Measurements from ENCODE around the gene ANTXR1.

DNA sequence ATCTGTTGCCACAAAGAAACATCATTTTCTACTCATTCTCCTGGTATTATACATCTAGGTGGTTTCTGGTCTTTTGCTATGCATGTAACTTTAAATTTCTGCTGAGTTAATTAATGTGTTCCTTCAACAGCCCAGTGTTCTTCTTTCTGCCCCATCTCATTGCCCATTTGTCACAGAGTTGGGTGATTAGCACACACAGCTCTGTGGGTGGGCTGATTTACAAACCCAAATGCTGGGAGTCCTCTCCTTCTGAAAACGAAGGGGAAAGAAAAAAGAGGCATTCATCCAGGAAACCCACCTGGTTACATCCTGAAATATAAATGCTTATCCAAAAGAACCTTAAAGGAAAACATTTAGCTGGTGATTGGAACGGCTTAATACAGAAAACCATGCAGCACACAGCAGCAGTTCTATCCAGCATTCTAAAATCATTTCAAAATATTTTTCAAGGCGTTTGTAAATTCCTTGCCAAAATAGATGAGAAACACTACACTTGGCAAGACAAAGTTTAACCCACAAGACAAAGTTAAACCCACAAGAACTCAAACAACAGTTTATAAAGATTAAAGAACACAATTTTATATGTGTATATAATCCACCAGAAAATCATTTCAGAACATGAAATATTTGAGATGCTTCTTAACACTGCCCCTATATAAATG is 177.9 kb downstream of the ANTXR1 start:
- TF ChIP-seq EZH2phosphoT487 (IDR thresholded peaks at IDR 0.05; ENCODE audit: borderline replicate concordance, low read depth), result no peak
- TF ChIP-seq, protein P1, sequence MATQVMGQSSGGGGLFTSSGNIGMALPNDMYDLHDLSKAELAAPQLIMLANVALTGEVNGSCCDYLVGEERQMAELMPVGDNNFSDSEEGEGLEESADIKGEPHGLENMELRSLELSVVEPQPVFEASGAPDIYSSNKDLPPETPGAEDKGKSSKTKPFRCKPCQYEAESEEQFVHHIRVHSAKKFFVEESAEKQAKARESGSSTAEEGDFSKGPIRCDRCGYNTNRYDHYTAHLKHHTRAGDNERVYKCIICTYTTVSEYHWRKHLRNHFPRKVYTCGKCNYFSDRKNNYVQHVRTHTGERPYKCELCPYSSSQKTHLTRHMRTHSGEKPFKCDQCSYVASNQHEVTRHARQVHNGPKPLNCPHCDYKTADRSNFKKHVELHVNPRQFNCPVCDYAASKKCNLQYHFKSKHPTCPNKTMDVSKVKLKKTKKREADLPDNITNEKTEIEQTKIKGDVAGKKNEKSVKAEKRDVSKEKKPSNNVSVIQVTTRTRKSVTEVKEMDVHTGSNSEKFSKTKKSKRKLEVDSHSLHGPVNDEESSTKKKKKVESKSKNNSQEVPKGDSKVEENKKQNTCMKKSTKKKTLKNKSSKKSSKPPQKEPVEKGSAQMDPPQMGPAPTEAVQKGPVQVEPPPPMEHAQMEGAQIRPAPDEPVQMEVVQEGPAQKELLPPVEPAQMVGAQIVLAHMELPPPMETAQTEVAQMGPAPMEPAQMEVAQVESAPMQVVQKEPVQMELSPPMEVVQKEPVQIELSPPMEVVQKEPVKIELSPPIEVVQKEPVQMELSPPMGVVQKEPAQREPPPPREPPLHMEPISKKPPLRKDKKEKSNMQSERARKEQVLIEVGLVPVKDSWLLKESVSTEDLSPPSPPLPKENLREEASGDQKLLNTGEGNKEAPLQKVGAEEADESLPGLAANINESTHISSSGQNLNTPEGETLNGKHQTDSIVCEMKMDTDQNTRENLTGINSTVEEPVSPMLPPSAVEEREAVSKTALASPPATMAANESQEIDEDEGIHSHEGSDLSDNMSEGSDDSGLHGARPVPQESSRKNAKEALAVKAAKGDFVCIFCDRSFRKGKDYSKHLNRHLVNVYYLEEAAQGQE (IDR thresholded peaks at IDR 0.05; ENCODE audit: low read depth, low read length), result no peak
- TF ChIP-seq, protein P2, sequence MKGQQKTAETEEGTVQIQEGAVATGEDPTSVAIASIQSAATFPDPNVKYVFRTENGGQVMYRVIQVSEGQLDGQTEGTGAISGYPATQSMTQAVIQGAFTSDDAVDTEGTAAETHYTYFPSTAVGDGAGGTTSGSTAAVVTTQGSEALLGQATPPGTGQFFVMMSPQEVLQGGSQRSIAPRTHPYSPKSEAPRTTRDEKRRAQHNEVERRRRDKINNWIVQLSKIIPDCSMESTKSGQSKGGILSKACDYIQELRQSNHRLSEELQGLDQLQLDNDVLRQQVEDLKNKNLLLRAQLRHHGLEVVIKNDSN (IDR thresholded peaks at IDR 0.05; ENCODE audit: borderline replicate concordance, low read depth), result no peak
- TF ChIP-seq, protein P3, sequence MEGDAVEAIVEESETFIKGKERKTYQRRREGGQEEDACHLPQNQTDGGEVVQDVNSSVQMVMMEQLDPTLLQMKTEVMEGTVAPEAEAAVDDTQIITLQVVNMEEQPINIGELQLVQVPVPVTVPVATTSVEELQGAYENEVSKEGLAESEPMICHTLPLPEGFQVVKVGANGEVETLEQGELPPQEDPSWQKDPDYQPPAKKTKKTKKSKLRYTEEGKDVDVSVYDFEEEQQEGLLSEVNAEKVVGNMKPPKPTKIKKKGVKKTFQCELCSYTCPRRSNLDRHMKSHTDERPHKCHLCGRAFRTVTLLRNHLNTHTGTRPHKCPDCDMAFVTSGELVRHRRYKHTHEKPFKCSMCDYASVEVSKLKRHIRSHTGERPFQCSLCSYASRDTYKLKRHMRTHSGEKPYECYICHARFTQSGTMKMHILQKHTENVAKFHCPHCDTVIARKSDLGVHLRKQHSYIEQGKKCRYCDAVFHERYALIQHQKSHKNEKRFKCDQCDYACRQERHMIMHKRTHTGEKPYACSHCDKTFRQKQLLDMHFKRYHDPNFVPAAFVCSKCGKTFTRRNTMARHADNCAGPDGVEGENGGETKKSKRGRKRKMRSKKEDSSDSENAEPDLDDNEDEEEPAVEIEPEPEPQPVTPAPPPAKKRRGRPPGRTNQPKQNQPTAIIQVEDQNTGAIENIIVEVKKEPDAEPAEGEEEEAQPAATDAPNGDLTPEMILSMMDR (IDR thresholded peaks at IDR 0.05), result no peak
- TF ChIP-seq POLR2AphosphoS5 (IDR thresholded peaks at IDR 0.05; ENCODE audit: low read depth, low read length), result no peak
- no peak for TF ChIP-seq TAF1 (IDR thresholded peaks at IDR 0.05; ENCODE audit: borderline replicate concordance, low read depth, low read length)
- TF ChIP-seq FOSL2 (IDR thresholded peaks at IDR 0.05; ENCODE audit: borderline replicate concordance, low read depth), result no peak
- no peak for TF ChIP-seq EP300 (IDR thresholded peaks at IDR 0.05; ENCODE audit: borderline replicate concordance in 1 of 2, low read depth in 1 of 2, low read length in 1 of 2)
- no peak for TF ChIP-seq ELF1 (IDR thresholded peaks at IDR 0.05)
- TF ChIP-seq YY1 (IDR thresholded peaks at IDR 0.05; ENCODE audit: low read depth), result no peak
- no peak for TF ChIP-seq RAD21 (IDR thresholded peaks at IDR 0.05; ENCODE audit: low read length)
- TF ChIP-seq GATA2 (CRISPR knock-in tag; IDR thresholded peaks at IDR 0.05), result no peak

Data from SK-N-SH (cell line).